HG02763 (cell line): ENCODE measurements around the gene FCER1G.

Experiments used
- ATAC-seq: cut with Tn5 transposase; IDR thresholded peaks from one replicate; pipeline ENCODE4 v1.9.1; 2021; ENCODE audit warnings: mild to moderate bottlenecking, moderate library complexity; ENCODE audit not compliant: unreplicated experiment

Gene FCER1G

DNA sequence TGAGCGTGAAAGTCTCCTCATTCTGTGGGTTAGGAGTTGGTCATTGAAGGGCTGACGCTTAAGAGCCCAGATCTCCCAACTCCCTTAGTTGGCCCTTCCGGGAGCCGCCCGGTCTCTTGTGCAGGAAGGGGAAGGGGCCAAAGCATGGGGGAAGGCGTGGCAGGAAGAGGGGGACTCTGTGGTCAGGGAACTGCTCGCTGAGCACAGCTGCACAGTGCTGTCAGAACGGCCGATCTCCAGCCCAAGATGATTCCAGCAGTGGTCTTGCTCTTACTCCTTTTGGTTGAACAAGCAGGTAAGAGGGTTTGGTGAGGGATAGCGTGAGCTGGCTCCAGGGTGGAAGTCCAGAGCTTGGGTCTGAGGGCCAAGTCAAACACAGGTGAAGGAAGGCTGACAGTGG, at the start of gene FCER1G:
FCER1G (plus strand) TSS at position 220 of the 400 bp plus-strand sequence; CDS start at position 247, 27 bp downstream.
- no peak for ATAC-seq

DNA sequence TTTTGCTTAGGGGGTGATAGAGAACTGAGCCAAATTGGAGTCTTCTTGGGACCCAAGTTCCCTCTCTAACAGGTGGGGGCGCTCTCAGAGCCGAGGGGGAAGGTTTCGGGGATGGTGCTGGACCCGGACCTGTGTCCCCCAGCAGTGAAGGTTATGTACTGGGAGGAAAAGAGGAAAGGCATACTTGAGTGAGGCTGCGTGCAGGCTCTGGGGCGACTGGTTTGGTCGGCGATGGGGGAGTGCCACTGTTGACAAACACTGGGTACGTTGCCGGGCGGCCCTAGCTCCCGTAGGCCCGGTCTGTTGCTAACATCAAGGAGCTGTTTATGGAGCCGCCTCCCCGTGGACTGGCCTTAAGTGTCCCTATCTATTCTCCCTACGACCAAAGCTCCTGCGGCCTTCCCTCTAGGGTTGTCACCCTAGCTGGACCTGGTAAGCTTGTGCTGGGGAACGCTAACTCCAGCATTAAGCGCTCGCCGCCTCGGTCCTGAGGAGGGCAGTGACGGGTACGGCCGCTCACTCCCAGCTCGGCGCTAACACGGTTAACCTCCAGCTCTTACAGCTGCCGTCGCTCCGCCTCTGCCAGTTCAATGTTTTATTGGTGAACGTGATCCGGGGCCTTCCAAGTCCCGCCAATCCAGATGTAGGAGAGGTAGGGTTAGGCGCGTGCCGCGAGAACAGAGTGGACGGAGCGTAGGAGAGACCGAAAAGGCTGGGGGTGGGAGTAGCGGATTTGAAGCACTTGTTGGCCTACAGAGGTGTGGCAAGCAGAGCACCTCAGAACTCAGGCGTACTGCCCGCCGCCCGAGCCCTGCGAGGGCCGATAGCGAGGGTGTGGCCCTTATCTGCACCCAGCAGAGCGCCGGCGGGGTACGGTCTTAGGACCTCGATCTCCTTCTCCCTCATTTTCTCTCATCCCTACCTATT, 49.1 kb upstream of the FCER1G start, which contains the start of gene PPOX:
PPOX (plus strand) TSS at position 685 of the 927 bp plus-strand sequence. CDS start 422 bp downstream, outside the sequence.
- ATAC-seq: peak; percentile 92

DNA sequence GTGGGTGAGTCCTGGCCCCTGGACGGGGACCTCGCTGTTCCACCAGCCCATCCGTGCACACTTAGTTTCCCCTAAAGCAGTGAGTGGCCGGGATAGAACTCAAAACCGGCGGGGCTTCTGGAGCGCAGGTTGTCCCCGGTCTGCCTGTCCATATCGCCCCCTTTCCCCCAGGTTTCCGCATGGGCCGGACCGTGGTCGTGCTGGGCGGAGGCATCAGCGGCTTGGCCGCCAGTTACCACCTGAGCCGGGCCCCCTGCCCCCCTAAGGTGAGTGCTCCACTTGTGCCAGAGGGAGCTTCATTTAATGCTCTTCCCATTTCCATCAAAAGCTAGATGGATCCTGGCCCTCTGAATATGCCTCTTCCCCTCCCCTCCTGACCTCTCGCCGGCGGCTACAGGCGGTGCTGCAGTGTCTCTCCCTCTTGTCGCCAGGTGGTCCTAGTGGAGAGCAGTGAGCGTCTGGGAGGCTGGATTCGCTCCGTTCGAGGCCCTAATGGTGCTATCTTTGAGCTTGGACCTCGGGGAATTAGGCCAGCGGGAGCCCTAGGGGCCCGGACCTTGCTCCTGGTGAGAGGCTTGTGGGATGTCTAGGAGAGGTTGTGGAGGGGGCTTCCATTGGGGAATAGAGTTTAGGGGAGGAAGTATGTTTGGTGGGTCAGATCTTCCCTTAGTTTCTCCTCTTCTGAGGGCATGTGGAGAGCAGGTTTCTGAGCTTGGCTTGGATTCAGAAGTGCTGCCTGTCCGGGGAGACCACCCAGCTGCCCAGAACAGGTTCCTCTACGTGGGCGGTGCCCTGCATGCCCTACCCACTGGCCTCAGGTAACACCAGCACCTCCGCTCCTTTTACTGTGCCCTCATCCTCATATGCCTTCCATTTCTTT, 48.2 kb upstream of the FCER1G start:
- no peak for ATAC-seq

DNA sequence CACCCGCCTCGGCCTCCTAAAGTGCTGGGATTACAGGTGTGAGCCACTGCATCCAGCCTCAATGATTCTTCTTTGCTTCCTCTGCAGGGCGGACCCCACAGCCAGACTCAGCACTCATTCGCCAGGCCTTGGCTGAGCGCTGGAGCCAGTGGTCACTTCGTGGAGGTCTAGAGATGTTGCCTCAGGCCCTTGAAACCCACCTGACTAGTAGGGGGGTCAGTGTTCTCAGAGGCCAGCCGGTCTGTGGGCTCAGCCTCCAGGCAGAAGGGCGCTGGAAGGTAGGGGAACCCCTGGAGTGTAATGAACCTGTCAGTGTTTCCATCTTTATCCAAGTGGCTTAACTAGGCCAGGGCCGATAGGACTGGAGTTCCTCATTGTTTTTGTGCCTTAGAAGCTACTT, 46.2 kb upstream of the FCER1G start:
- no peak for ATAC-seq

DNA sequence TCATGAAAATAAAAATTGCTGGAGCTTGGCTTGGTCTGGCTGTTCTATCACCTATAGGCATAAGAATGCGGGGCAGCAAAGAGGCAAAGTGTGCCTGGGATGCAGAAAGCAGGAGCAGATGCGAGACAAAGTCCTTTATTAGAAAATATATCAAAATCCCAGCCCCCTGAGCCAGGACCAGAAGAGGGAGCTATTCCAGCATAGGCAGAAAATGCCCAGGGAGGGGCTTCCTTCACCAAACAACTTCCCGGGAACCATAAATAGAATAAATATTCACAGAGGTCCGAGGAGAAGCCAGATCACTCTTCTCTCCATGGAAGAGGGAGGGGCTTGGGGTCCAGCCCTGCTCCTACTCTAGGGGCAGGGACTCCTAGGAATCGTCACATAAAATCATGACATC, 43.9 kb upstream of the FCER1G start:
- ATAC-seq: no peak

DNA sequence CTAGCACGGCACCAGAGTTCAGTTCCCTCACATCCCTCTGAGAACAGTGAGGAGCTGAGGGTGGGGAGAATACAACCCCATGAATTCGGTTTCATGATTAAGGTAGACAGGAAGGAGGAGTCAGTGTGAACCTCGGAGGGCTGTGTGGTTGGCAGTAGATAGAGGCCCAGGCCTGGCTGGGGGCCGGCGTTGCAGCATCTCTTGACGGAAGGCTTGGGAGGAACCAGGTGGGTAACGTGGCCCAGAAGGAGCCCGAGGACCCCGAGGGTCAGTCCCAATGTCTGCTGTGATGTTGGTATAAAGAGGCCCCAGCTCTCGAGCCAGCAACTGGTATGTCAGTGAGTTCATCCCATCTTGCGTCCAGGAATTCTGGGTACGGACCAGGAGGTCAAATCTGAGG, 43.4 kb upstream of the FCER1G start:
- ATAC-seq: no peak

DNA sequence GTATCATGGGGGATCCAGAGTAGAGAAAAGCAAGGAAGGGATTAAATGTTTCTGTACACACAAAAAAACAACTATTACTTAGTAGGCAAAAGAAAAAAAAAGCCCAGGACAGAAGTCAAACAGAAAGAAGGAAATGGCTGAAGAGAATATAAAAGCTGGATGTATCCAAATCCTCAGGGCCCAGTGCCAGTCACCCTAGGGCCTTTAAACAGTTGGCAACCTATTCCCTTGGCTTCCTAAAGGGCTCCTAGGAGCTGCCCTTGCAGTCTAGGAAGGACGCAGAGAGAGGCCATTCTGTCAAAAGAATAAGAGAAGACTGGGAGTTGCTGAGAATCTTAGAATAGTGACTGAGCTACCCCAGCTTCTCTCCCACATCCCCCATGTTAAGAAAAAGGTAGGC, 42.7 kb upstream of the FCER1G start:
- no peak for ATAC-seq

DNA sequence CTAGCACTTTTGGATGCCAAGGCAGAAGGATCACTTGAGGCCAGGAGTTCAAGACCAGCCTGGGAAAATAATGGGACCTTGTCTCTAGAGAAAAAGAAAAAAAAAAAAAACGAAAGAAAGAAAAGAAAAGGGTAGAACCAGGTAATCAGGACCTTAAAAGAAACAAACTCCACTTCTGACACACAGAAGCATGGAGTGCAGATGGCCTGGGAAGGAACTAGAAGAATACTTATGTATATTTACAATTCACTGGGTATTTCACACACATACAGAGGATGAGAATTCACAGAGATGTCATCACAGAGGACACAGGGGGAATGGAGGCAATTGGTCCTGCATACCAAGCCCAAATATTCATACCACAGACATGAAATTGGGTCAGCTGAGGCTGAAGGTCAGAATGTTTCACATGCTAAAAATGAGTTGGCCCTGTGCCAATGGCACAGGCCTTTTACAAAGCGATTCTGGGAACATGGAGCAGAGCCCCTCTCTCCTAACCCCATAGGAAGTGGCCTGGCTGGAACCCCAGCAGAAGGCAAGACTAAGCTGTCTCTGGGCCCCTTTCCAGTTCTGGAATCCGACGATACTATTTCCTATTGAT, 42.2 kb upstream of the FCER1G start:
- ATAC-seq: no peak

DNA sequence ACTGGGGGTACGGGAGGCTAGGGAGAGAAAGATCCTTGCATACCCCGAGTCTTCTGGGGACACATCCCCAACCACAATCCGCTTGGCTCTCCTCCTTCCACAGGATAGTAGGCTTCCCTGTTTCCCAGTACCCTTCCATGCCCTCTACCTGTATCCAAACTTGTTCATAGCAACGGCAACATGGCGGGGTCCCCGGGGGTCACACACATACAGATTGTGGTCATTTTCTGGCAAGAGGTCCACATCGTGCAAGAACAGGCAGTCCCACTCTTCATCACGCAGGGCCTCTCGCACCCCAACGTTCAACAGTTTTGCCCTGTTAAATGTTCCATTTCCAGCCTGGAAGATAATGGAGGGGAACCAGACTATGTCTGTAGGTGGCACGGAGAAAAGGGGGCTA, 41.4 kb upstream of the FCER1G start:
- ATAC-seq: no peak

DNA sequence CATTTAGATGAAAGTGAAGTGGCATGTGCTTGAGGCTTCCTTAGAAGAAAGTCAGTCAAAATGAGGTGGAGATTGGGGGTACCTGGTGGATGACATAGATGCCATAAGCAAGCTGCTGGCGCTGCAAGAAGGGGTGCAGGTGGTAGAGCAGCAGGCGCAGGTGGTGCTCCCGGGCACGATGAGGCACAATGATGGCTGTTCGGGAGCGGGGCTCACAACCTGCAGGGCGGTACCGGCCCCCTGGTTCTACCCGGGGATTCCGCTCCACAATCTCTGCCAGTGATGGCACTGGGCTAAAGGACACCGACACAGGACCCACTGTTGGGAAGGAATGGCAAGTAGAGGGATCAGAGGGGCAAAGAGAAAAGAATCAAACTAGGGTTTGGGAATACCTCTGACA, 40.2 kb upstream of the FCER1G start:
- ATAC-seq: no peak

DNA sequence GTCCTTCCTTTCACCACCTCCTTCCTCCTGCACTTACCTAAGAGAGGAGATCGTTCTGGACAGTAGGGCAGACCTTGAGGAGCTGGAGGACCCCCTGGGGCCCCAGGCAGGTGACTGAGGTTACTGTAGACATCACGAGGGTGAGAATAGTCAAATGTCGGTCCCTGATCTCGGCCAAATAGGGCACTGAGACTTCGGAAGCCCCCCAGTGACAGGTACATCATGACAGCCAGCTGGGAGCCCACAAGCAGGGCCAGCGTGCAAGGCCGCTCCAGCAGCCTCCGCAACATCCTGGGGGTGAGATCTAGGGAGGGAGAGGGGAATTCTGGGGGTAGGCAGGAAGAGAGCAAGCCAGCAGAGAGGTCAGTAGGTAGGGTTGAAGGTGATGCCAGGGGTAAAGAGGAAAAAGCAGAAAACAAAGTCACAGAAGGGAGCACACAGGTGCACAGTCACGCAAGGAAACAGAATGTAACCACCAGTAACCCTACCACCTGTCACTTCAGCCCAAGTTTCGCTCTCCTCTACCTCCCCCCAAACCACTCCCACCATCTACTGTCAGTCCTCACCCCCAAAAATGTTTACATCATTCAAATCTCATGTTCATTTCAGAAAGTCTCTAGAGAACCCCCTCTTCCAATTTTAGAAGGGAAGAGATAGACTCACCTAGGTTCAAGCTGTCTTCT, 39.2 kb upstream of the FCER1G start:
- ATAC-seq: no peak

DNA sequence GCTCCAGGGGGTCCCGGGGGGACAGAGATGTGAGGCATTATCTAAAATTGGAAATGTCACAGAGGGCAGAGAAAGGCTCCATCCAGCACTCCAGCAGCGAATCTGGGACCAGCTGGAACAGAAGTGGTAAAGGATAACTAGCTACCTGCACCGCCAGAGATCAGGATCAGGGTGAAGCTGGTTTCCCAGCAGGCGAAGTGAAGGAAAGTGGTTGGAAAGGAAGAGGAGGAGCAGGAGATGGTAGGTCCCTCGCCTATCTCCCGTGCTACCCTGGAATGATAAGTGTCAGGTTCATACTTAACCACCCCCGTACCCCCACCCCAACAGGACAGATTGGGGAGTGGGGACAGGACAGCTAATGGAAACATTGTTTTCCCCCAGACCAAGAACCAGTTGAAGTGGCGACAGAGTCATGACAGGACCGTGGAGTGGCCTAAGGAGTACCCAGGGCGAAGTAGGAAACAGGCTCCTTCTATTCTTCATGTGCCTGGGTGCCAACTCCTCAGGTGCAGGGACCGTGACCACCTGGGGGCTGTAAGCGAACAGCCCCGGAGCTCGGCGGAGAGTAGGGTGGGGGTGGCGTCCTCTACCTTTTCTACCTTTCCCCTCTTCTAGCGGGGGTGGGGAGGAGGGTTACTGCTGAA, 38.5 kb upstream of the FCER1G start:
- no peak for ATAC-seq

DNA sequence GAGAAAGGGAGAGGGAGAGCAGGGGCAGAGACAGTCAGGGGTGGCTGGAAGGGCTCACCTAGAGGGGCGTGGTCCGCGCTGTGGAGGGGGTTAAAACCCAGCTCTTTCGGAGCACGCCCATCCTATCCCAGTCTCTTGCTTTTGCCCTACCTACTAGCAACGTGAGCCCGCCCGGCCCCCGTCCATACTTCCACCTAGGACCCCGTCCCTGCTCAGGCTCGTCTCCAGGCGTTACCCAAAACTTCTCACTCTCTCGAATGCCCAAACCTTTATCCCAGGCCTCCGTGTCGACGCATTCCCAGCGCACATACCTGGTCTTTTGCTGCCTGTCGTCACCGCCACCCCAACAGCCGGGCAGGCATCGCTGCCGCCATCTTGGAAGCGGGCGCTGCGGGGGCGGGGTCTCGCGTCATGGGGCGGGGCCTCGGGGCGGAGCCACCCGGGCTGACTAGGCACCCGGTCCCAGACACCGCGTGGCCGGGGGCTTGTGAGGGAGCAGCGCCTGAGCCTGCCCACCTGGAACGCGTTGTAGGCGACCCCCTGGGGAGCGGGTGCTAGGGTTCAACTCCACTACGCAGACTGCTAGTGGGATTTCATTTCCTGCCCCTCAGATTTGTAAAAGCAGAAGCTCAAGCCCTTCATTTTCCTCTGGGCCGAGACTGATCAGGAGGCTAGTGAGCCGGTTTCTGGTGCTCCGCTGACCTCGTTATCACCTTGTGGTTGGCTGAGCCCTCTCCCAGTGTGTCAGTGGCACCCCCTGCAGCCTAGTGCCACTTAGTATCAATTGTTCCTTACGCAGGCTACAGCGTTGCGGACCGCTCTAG, 37.8 kb upstream of the FCER1G start, which contains the start of gene B4GALT3:
B4GALT3 (minus strand) TSS at position 396 of the 824 bp plus-strand sequence. CDS start 1,447 bp downstream, outside the sequence.
- ATAC-seq: peak; percentile 74

DNA sequence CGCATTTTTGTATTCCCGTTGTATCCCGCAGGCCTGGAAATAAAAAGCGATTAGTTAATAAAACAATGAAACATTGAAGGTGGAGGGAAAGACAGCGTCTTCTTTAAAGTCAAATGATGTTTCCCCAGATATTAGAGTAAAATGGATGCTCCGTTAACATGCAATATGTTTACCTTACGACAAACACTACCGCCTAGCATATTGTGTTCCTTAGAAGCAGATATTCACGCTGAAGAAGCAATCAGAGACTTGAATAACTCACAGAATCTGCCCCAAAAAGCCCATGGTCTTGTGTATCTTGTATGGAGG, 37.2 kb upstream of the FCER1G start:
- ATAC-seq: no peak

DNA sequence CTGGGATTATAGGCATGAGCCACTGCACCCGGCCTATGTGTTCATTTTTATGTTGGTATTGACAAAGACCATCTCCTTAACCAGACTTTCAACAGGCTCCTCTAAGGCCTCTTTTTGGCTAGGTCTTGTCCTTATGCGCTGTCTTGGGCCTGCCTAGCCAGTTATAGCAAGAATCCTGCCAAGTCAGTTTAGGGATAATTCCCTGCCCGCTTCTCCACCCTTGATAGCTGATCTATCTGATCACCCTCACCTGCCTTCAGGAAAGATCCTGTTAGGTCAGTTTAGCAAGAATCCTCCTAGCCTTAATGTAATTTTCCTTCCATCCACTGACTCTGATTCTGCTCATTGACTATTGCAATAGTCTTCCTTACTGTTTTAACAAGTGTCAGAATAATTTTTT, 35.4 kb upstream of the FCER1G start:
- ATAC-seq: no peak

DNA sequence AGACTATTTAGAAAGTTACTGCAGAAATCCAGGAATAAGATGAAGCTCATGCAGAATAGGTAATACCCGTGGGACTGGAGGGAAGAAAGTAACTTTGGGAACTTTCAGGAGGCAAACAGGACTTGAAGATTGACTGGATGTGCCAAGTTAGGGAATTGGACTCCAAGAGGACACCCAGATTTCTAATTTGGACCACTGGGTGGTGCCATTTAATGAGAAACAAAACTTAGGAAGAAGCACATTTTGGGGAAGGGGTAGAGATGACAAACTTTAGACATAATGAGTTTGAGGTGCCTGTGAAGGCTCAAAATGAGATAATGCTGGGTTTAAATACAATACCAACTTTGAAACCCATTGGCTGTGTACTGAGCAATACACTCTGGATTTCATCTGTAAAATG, 34.5 kb upstream of the FCER1G start:
- ATAC-seq: no peak

DNA sequence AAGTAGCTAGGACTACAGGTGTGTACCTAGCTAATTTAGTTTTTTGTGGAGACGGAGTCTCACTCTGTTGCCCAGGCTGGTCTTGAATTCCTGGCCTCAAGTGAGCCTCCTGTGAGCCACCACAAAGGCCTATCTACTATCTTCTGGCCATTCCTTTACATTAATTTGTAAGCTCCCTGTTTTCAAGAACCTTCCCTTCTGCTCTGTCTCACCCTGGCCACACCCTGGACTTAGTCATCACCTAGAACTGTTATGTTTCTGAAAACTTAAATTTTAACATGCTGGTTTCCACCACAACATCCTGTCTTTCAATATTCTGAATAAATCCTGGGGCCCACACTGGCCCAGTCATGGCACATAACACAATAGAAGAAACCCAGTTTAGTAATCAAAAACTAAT, 32.9 kb upstream of the FCER1G start:
- peak; percentile 33 for ATAC-seq

DNA sequence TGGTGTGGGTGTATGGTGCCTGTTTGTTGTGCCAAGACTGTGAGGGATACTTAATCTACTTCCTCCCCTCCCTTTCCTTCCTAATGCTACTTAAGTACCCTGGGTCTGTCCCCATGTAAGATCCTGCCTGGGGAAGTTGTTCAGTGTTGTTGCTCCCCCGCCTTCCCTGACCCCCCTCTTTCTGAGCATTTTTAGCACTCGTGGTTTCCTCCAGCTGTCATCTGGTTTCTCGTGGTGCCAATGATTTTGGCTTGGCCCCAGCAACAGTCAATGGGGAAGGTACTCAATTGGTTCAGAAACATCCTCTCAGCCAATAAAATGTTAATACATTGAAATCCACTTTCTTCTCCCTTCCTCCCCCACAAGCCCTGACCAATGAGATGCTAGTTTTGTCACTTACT, 29.8 kb upstream of the FCER1G start:
- ATAC-seq: peak; percentile 66

DNA sequence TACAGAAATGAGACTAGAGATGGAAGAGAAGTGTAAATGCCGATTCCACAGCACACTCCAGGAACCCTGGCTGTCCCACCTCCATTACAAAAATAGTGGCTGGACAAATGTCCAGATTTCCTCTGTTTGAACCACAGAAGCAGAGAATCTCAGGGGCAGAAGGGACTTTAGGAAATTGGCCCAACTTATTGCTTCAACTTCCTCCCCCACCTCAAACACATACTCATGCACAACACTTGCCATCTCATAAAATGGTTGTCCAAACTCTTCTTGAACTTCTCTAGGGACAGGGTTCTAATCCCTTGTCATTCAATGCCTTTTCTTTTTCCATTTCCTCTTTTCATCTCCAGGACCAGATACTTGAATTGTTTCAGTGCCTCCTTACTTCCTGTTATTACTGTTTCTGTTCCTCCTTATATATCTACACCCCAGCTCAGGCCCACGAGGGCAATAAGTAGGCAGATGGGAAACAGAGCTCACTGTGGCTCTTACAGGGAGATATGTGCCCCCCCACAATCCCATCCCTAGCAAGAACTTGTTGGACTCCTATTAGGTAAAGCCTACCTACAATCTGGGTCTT, 29.3 kb upstream of the FCER1G start:
- ATAC-seq: peak; percentile 6
